Gastroesophageal sphincter (tissue), 4 donors: ENCODE data around the gene WDR90. TPM values are rescaled to one million over a fixed set of nuclear protein-coding genes. Genes with fewer than 3 reads are reported as not detected.
A peak's percentile ranks its signal among the peaks of the same experiment; 100 is the strongest.

Experiments used
- ATAC-seq: fragments of 150-250 bp; one replicate; pipeline ENCODE4 v1.9.1; 2016; ENCODE audit warnings: mild to moderate bottlenecking, moderate library complexity
- H3K27ac ChIP-seq, 4 donors: fragments of 200-600 bp; sonication (generic) in 3 of 4; 1 replicate in 3 of 4; 2 replicates in 1 of 4; pipeline ENCODE4 v1.5.1; 2016 to 2019
- H3K27me3 ChIP-seq: fragments of 200-600 bp; sonication (generic); one replicate; pipeline ENCODE4 v1.5.1; 2019
- H3K36me3 ChIP-seq, 2 donors: fragments of 200-600 bp; sonication (generic); one replicate each; pipeline ENCODE4 v1.5.1; 2019; ENCODE audit warnings: control low read depth in 1 of 2
- H3K4me1 ChIP-seq, 3 donors: fragments of 200-600 bp; sonication (generic); 1 replicate in 2 of 3; 2 replicates in 1 of 3; pipeline ENCODE4 v1.5.1; 2016 to 2019; ENCODE audit warnings: control low read depth in 2 of 3
- H3K4me3 ChIP-seq, 2 donors: fragments of 200-600 bp; sonication (generic); one replicate each; pipeline ENCODE4 v1.5.1; 2019; ENCODE audit warnings: mild to moderate bottlenecking in 1 of 2, moderate library complexity in 1 of 2
- H3K9me3 ChIP-seq, 3 donors: fragments of 200-600 bp; sonication (generic); one replicate each; pipeline ENCODE4 v1.5.1; 2017 to 2019; ENCODE audit warnings: control low read depth in 2 of 3
- CTCF ChIP-seq, 4 experiments: fragments of 200-600 bp in 2 of 4; fragments of 450-650 bp in 2 of 4; sonication (generic) in 1 of 4; IDR thresholded peaks; one replicate each; pipeline ENCODE4 v1.5.1; 2017 to 2019; ENCODE audit warnings: antibody characterized with exemption in 4 of 4, mild to moderate bottlenecking in 2 of 4, moderate library complexity in 2 of 4
- EP300 ChIP-seq: sonication (generic); formaldehyde crosslinking; IDR thresholded peaks from one replicate; pipeline ENCODE4 v1.6.1; 2017; ENCODE audit warnings: antibody characterized with exemption, mild to moderate bottlenecking
- POLR2A ChIP-seq, 2 donors: fragments of 450-650 bp; IDR thresholded peaks; one replicate each; pipeline ENCODE4 v1.6.1; 2017; ENCODE audit warnings: antibody characterized with exemption in 2 of 2, mild to moderate bottlenecking in 2 of 2, moderate library complexity in 1 of 2
- POLR2AphosphoS5 ChIP-seq: sonication (generic); formaldehyde crosslinking; IDR thresholded peaks from one replicate; pipeline ENCODE4 v1.6.1; 2017; ENCODE audit warnings: antibody characterized with exemption
- WGBS, 2 donors: methylation state at CpG; one replicate each; pipeline ENCODE4 v1.1.5; 2018; ENCODE audit warnings: low coverage in 1 of 2; 5-methylcytosine and 5-hydroxymethylcytosine counted together
- total RNA-seq, 4 donors: library from RNA; depleted of rRNA; stranded (reverse); fragments of >200 nt; gene quantifications; one replicate each; pipeline ENCODE4 v1.1.0, GENCODE V29; 2016

The WDR90 gene
- total RNA-seq, 4 donors from 2014 or later: 8.5 to 21.2 (median 16.8) TPM

DNA sequence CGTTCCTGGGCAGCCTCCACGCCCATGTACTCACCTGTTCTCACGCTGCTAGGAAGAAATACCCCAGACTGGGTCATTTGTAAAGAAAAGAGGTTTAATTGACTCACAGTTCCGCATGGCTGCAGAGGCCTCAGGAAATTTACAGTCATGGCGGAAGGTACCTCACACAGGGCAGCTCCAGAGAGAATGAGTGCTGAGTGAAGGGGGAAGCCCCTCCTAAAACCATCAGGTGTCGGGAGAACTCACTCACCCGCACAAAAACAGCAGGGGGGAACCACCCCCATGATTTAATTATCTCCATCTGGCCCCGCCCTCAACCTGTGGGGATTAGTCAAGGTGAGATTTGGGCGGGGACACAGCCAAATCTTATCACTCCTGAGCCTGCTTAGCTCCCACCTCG is 41.1 kb upstream of the WDR90 start:
- TF ChIP-seq POLR2A (IDR thresholded peaks at IDR 0.05) (no peak), CTCF (IDR thresholded peaks at IDR 0.05) (no peak), POLR2AphosphoS5 (no peak), EP300 (no peak)
- 62 to 73% methylated on average over 2 to 5 of the region's 10 CpGs for WGBS, 2 donors
- no peak overlapping the region for H3K27ac ChIP-seq
- peaks cover 0 to 5% of the 10 kb centered on the region in 2 donors for H3K36me3 ChIP-seq
- H3K4me1 ChIP-seq: peaks cover 0 to 10% (median 2%) of the 10 kb centered on the region in 3 donors
- H3K9me3 ChIP-seq: no peaks in the 10 kb centered on the region
- H3K27me3 ChIP-seq: no peaks in the 10 kb centered on the region
- no peak overlapping the region for H3K4me3 ChIP-seq
- ATAC-seq: no peak

- no peak overlapping the region for H3K27ac ChIP-seq
- WGBS, 2 donors: 96 to 100% methylated on average over 1 to 4 of the region's 13 CpGs
- H3K9me3 ChIP-seq: no peaks in the 10 kb centered on the region
- H3K36me3 ChIP-seq: peaks cover 0 to 12% of the 10 kb centered on the region in 2 donors
- ATAC-seq: no peak
- H3K4me3 ChIP-seq: no peak overlapping the region
- no peaks in the 10 kb centered on the region for H3K27me3 ChIP-seq
- peaks cover 0 to 10% (median 2%) of the 10 kb centered on the region in 3 donors for H3K4me1 ChIP-seq
- TF ChIP-seq EP300 (no peak), POLR2A (IDR thresholded peaks at IDR 0.05) (no peak), POLR2AphosphoS5 (no peak), CTCF (IDR thresholded peaks at IDR 0.05) (no peak)
Measured at GRCh38 chr16:609316-609715, 39.8 kb upstream of the WDR90 start.

DNA sequence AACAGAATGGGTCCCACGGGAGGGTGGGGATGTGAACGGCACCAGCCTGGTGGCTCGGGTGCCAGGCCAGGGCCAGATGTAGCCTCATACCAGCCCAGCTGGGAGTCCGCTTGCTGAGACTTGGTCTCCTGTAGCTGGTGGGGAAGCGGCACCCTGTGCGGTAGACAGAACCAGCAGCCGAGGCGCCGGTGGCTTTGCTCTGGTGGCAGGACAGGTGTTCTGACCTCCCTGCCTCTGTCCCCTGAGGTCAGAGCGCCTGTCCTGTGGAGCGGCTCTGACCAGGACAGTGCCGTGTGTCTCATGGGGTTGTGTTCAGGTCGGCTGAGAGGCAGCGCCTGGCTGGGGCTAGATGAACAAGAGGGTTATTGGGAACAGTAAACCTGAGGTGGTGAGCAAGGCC is 39.2 kb upstream of the WDR90 start:
- TF ChIP-seq CTCF (IDR thresholded peaks at IDR 0.05) (no peak), POLR2AphosphoS5 (no peak), EP300 (no peak), POLR2A (IDR thresholded peaks at IDR 0.05) (no peak)
- ATAC-seq: no peak
- Histone ChIP-seq H3K4me1 (peaks cover 0 to 10% (median 2%) of the 10 kb centered on the region in 3 donors), H3K9me3 (no peaks in the 10 kb centered on the region), H3K36me3 (peaks cover 0 to 12% of the 10 kb centered on the region in 2 donors), H3K4me3 (no peak overlapping the region), H3K27ac (no peak overlapping the region), H3K27me3 (no peaks in the 10 kb centered on the region)
- 87% methylated on average over 3 of the region's 14 CpGs; no CpG with 5 or more reads in 1 of the 2 donors for WGBS, 2 donors

GRCh38 chr16:610513-611381 is 38.4 kb upstream of the WDR90 start:
- WGBS, 2 donors: 100% methylated on average over 3 of the region's 28 CpGs; no CpG with 5 or more reads in 1 of the 2 donors
- TF ChIP-seq POLR2A (IDR thresholded peaks at IDR 0.05) (no peak), CTCF (IDR thresholded peaks at IDR 0.05) (peak in 3 of 4 experiments; percentile 38 to 75 (median 54)), EP300 (no peak), POLR2AphosphoS5 (no peak)
- ATAC-seq: peak; percentile 51
- Histone ChIP-seq H3K4me1 (peaks cover 0 to 10% (median 2%) of the 10 kb centered on the region in 3 donors), H3K9me3 (no peaks in the 10 kb centered on the region), H3K27me3 (no peaks in the 10 kb centered on the region), H3K4me3 (no peak overlapping the region), H3K27ac (no peak overlapping the region), H3K36me3 (peaks cover 0 to 7% of the 10 kb centered on the region in 2 donors)
